Smooth muscle cell (in vitro differentiated cells): ENCODE results near the gene MUC12. TPM values are rescaled to one million over a fixed set of nuclear protein-coding genes. Genes with fewer than 3 reads are reported as not detected.

Experiments used
- DNase-seq: peaks from one replicate; lab custom pipeline; 2025; ENCODE audit not compliant: unreplicated experiment; lab: John Stamatoyannopoulos, UW
- H2AFZ ChIP-seq: fragments of 200-600 bp; sonication (generic); 2 replicates; pipeline ENCODE4 v1.6.0; 2016; ENCODE audit warnings: antibody characterized with exemption, low read depth, mild to moderate bottlenecking
- H3F3A ChIP-seq: fragments of 200-600 bp; sonication (generic); 2 replicates; pipeline ENCODE4 v1.6.0; 2017; ENCODE audit warnings: antibody characterized with exemption, low read depth
- H3K27ac ChIP-seq: fragments of 200-600 bp; sonication (generic); 2 replicates; pipeline ENCODE4 v1.5.1; 2016; ENCODE audit warnings: low read depth, mild to moderate bottlenecking
- H3K27me3 ChIP-seq: fragments of 200-600 bp; sonication (generic); 2 replicates; pipeline ENCODE4 v1.6.1; 2016; ENCODE audit warnings: low read depth, mild to moderate bottlenecking
- H3K36me3 ChIP-seq: fragments of 200-600 bp; sonication (generic); 2 replicates; pipeline ENCODE4 v1.5.1; 2016; ENCODE audit warnings: low read depth
- H3K4me1 ChIP-seq: fragments of 200-600 bp; sonication (generic); 2 replicates; pipeline ENCODE4 v1.5.1; 2016; ENCODE audit warnings: low read depth
- H3K4me2 ChIP-seq: fragments of 200-600 bp; sonication (generic); 2 replicates; pipeline ENCODE4 v1.6.0; 2016; ENCODE audit warnings: mild to moderate bottlenecking
- H3K4me3 ChIP-seq: fragments of 200-600 bp; sonication (generic); 2 replicates; pipeline ENCODE4 v1.5.1; 2016; ENCODE audit warnings: mild to moderate bottlenecking
- H3K79me2 ChIP-seq: fragments of 200-600 bp; sonication (generic); 2 replicates; pipeline ENCODE4 v1.6.0; 2016; ENCODE audit warnings: low read depth, mild to moderate bottlenecking
- H3K9ac ChIP-seq: fragments of 200-600 bp; sonication (generic); 2 replicates; pipeline ENCODE4 v1.6.0; 2016; ENCODE audit warnings: low read depth
- H3K9me3 ChIP-seq: fragments of 200-600 bp; sonication (generic); replicated peaks from 2 replicates; pipeline ENCODE4 v1.5.1; 2016; ENCODE audit warnings: low read depth
- H4K20me1 ChIP-seq: fragments of 200-600 bp; sonication (generic); 2 replicates; pipeline ENCODE4 v1.6.0; 2016; ENCODE audit warnings: low read depth
- CTCF ChIP-seq: fragments of 200-600 bp; sonication (generic); IDR thresholded peaks from 2 replicates; pipeline ENCODE4 v1.5.1; 2017; ENCODE audit warnings: borderline replicate concordance, mild to moderate bottlenecking, antibody characterized with exemption; ENCODE audit not compliant: insufficient read depth, poor library complexity, severe bottlenecking
- WGBS: methylation state at CpG from one replicate; pipeline ENCODE4 v1.1.7; 2016; ENCODE audit warnings: low lambda C conversion rate; 5-methylcytosine and 5-hydroxymethylcytosine counted together
- polyA plus RNA-seq: library from polyadenylated mRNA; unstranded; fragments of >200 nt; fragmentation: Nextera tagmentation; extraction: Ambion mirVana; gene quantifications from 2 replicates; pipeline ENCODE4 v1.2.1, GENCODE V29; 2016
- total RNA-seq: library from RNA; depleted of rRNA; stranded (reverse); fragments of >200 nt; gene quantifications from 2 replicates; pipeline ENCODE4 v1.2.3, GENCODE V29; 2014

Gene MUC12
- total and polyA plus RNA-seq, 2 experiments from 2014 or later, result 13.5 to 18.0 TPM

- no peaks in the 10 kb centered on the region for H3K79me2 ChIP-seq
- H3K27me3 ChIP-seq, result peaks cover 84% of the 10 kb centered on the region
- no peaks in the 10 kb centered on the region for H3F3A ChIP-seq
These were observed 5.5 kb upstream of the MUC12 start for GRCh38 chr7:100963874-100964273.

GRCh38 chr7:100964630-100965029, 4.7 kb upstream of the MUC12 start:
- no peak for DNase-seq
- H3K4me2 ChIP-seq, result no peak overlapping the region
- no peak overlapping the region for H3K27ac ChIP-seq
- 68% methylated on average over 7 of the region's 7 CpGs for WGBS
- H3K36me3 ChIP-seq, result no peaks in the 10 kb centered on the region
- no peaks in the 10 kb centered on the region for H3K9me3 ChIP-seq
- H3K9ac ChIP-seq, result no peak overlapping the region
- no peak for TF ChIP-seq CTCF
- H2AFZ ChIP-seq, result no peak overlapping the region
- no peak overlapping the region for H3K4me3 ChIP-seq
- H3K79me2 ChIP-seq, result no peaks in the 10 kb centered on the region
- H3F3A ChIP-seq, result no peaks in the 10 kb centered on the region
- H4K20me1 ChIP-seq, result no peaks in the 10 kb centered on the region
- peaks cover 6% of the 10 kb centered on the region for H3K4me1 ChIP-seq
- H3K27me3 ChIP-seq, result peaks cover 84% of the 10 kb centered on the region

More at GRCh38 chr7:100963874-100964273, 5.5 kb upstream of the MUC12 start:
- Histone ChIP-seq H2AFZ (no peak overlapping the region), H4K20me1 (no peaks in the 10 kb centered on the region), H3K4me1 (peaks cover 6% of the 10 kb centered on the region), H3K36me3 (no peaks in the 10 kb centered on the region), H3K4me2 (no peak overlapping the region), H3K9me3 (no peaks in the 10 kb centered on the region), H3K4me3 (no peak overlapping the region), H3K9ac (no peak overlapping the region), H3K27ac (no peak overlapping the region)
- no peak for TF ChIP-seq CTCF
- WGBS, result 83% methylated on average over 8 of the region's 8 CpGs
- DNase-seq, result no peak

- Histone ChIP-seq H3K9ac (no peak overlapping the region), H3K4me2 (peak overlapping the region; percentile 84), H3K79me2 (no peaks in the 10 kb centered on the region), H3K27ac (no peak overlapping the region), H3K36me3 (no peaks in the 10 kb centered on the region), H4K20me1 (no peaks in the 10 kb centered on the region), H3F3A (no peaks in the 10 kb centered on the region), H3K4me1 (peaks cover 6% of the 10 kb centered on the region), H2AFZ (no peak overlapping the region), H3K27me3 (peaks cover 78% of the 10 kb centered on the region), H3K9me3 (no peaks in the 10 kb centered on the region), H3K4me3 (peak overlapping the region; percentile 44)
- no peak for DNase-seq
- TF ChIP-seq CTCF, result no peak
- 28% methylated on average over 25 of the region's 25 CpGs for WGBS
These were observed 4.2 kb upstream of the MUC12 start for GRCh38 chr7:100965045-100965722.
